Raji (cell line): ENCODE results near the gene EYA2.

Experiments used
- POLR2A ChIP-seq: IDR thresholded peaks from 2 replicates; pipeline ENCODE4 v1.6.1; 2011; ENCODE audit warnings: low read depth, low read length, control low read depth; ENCODE audit not compliant: insufficient read depth

EYA2 gene

GRCh38 chr20:46890682-46891081 lies 4.0 kb upstream of the EYA2 start:
- TF ChIP-seq POLR2A: no peak

- no peak for TF ChIP-seq POLR2A
These were observed 1.6 kb upstream of the EYA2 start for GRCh38 chr20:46893051-46893450.

GRCh38 chr20:46893877-46894578 lies 615 bp upstream of the EYA2 start:
- TF ChIP-seq POLR2A: no peak

GRCh38 chr20:46894971-46895905 lies 595 bp downstream of the EYA2 start:
- no peak for TF ChIP-seq POLR2A

GRCh38 chr20:46895906-46896242 lies 1.2 kb downstream of the EYA2 start:
- no peak for TF ChIP-seq POLR2A

- no peak for TF ChIP-seq POLR2A
These were observed 2.8 kb downstream of the EYA2 start for GRCh38 chr20:46897328-46897880.

- no peak for TF ChIP-seq POLR2A
These were observed 3.8 kb downstream of the EYA2 start for GRCh38 chr20:46898423-46898822.

- no peak for TF ChIP-seq POLR2A
These were observed 5.0 kb downstream of the EYA2 start for GRCh38 chr20:46899621-46900020.

GRCh38 chr20:46900086-46900485 lies 5.4 kb downstream of the EYA2 start:
- TF ChIP-seq POLR2A: no peak

GRCh38 chr20:46900826-46901225 lies 6.2 kb downstream of the EYA2 start:
- TF ChIP-seq POLR2A: no peak

- TF ChIP-seq POLR2A: no peak
These were observed 7.0 kb downstream of the EYA2 start for GRCh38 chr20:46901638-46902037.

GRCh38 chr20:46903256-46903655 lies 8.6 kb downstream of the EYA2 start:
- no peak for TF ChIP-seq POLR2A

- TF ChIP-seq POLR2A: no peak
These were observed 9.3 kb downstream of the EYA2 start for GRCh38 chr20:46903937-46904336.

- TF ChIP-seq POLR2A: no peak
These were observed 10.9 kb downstream of the EYA2 start for GRCh38 chr20:46905364-46906125.

GRCh38 chr20:46913329-46914044 lies 18.8 kb downstream of the EYA2 start:
- no peak for TF ChIP-seq POLR2A

- no peak for TF ChIP-seq POLR2A
These were observed 20.2 kb downstream of the EYA2 start for GRCh38 chr20:46914789-46915379.
